Amygdala (tissue), 56 donors: ENCODE measurements around the gene DOHH.

Experiments used
- DNase-seq, 56 donors: peaks; one replicate each; lab custom pipeline; 2025; lab: John Stamatoyannopoulos, UW

DOHH gene

GRCh38 chr19:3481241-3482090, 19.0 kb downstream of the DOHH start:
- no peak for DNase-seq

- DNase-seq, result no peak
These were observed 19.9 kb downstream of the DOHH start, which contains the start of gene SMIM24 for GRCh38 chr19:3480383-3481091. Gene SMIM24, minus strand, starts transcription at chr19:3480525. Its CDS starts 62 bp downstream, at chr19:3480463.

GRCh38 chr19:3479834-3480215, 20.6 kb downstream of the DOHH start:
- DNase-seq, result no peak

DNA sequence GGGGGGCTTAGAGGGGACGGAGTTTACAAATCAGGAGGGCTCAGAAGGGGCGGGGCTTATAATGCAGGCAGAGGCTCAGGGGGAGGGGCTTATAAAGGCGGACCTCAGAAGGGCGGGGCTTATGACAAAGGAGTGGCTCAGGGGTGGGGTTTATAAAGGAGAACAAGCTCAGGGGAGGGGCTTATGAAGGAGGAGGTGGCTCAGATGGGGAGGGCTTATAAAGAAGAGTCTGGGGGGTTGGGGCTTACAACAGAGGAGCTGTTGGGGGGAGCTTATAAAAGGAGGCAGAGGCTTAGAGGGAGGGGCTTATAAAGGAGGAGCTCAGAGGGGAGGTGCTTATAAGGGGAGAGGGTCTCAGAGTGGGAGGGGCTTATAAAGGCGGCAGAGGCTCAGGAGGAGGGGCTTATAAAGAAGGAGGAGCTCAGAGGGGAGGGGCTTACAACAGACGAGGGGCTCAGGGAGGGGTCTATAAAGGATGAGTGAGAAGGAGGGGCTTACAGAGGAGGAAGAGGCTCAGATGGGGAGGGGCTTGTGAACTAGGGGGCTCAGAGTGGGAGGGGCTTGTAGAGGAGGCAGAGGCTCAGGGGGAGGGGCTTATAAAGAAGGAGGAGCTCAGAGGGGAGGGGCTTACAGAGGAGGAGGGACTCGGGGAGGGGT, 21.2 kb downstream of the DOHH start:
- peak in 2 of 56 donors; percentile 25 to 64 for DNase-seq

- DNase-seq, result no peak
These were observed 21.9 kb downstream of the DOHH start for GRCh38 chr19:3478409-3479176.

DNA sequence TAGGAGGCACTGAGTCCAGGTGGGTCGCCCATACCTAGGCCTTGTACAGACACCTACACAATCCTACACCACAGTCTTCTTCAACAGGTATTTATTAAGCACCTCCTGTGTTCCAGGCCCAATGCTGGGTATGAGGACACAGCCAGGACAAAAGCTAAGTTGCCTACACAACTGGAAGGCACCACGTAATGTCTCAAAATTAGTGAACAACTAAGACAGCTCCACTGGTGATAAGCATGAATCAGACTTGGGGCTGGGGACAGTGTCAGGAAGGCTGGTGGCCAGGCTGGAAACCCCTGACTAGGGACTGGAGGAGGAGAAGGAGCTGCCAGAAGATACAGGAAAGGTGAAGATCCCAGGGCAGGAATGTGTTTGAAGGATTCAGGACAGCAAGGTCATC, 22.5 kb downstream of the DOHH start:
- DNase-seq, result no peak

DNA sequence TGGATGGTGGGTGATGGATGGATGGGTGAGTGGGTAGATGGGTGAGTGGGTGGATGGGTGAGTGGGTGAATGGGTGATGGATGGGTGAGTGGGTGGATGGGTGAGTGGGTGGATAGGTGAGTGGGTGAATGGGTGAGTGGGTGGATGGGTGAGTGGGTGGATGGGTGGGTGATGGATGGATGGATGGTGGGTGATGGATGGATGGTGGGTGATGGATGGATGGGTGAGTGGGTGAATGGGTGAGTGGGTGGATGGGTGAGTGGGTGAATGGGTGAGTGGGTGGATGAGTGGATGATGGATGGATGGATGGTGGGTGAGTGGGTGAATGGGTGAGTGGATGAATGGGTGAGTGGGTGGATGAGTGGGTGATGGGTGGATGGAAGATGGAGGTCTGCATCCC, 23.0 kb downstream of the DOHH start:
- no peak for DNase-seq

GRCh38 chr19:3476830-3477229, 23.6 kb downstream of the DOHH start:
- no peak for DNase-seq

- DNase-seq, result no peak
These were observed 25.0 kb downstream of the DOHH start for GRCh38 chr19:3475449-3475848.

DNA sequence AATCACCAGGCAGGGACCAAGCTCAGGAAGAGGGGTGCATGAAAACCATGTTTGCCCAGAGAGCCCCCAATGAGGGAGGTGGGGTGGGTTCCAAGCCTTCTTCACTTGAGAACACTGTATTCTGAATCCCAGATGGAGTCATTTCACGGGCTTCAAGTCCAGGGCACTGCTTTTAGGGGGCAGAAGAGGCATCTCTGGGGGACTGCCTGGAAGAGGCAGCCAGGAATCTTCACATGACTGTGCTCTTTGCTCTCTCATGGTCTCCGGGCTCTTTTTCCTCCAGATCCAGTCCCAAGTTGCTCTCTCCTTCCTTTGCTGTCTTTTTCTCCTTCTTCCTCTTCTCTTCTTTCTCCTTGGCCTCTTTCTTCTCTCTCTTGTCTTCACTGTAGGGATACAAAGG, 25.9 kb downstream of the DOHH start:
- DNase-seq, result no peak

DNA sequence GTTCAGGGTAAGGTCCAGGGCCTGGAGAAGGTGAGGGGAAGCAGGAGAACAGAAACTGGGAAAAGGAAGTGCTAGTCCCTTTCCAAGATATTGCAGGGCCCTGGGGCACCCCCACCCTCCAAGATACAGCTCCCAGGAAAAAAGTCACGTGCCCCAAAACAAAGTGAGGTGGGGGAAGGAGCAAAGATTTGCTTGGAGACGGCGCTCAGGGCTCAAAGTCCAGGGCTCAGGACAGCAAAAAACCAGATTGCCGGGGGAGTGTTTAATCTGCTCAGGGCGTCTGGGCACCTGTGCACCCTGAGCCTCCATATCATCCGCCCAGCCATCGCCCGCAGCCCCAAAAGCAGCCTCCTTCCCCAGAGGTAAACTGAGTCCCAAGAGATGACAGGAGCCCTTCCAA, 26.5 kb downstream of the DOHH start:
- no peak for DNase-seq

DNA sequence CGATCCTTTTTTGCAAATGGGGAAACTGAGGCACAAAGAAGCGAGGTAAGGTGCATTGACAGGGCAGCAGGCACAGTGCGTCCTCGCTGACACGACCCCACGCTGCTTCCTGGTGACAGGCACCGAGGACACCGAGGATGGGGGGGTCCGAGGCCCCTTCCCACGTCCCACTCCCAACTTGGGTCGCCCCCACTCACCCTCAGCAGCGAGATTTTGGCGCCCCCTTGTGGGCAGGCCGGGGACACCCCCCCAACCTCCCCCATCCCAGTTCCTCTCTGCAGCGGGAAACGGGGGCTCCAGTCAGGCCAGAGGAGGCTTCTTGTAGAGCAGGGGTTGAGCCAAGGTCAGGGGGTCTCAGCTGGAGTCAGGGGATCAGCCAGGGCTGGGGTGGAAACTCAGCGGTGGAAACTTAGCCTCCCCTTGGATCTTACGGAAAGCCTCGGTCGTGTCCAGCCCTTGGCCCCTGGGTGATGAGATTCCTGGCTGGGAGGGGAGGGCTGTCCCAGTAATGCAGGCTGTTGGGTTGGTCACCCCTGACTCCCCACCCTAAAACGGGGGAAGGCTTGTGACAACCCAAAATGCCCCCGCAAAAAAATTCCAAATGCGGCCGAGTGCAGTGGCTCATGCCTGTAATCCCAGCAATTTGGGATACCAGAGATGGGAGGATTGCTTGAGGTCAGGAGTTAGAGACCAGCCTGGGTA, 28.4 kb downstream of the DOHH start:
- DNase-seq, result peak in 12 of 56 donors; percentile 3 to 54 (median 21)

DNA sequence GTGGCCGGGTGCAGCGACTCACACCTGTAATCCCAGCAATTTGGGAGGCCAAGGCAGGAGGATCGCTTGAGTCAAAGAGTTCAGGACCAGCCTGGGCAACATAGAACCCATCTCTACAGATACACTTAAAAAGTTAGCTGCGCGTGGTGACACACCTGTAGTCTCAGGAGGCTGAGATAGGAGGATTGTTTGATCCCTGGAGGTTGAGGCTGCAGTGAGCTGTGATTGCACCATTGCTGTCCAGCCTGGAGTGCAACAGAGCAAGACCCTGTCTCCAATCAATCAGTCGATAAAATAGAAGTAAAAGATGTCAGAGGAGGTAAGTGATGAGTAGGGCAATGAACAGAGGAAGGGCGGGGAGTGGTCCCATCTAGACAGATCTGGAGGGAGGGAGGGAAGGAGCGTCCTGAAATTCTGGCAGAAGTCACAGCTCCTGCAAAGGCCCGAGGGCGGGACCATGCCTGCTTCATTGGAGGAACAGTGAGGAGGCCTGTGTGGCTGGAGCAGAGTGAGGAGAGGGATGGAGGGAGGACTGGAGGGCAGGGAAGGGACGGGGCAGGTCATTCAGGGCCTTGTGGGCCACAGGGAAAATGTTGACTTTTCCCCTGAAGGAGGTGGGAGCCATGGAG, 29.9 kb downstream of the DOHH start:
- DNase-seq, result no peak

- DNase-seq, result peak in 1 of 56 donors; percentile 13
These were observed 30.6 kb downstream of the DOHH start for GRCh38 chr19:3469638-3470499.

DNA sequence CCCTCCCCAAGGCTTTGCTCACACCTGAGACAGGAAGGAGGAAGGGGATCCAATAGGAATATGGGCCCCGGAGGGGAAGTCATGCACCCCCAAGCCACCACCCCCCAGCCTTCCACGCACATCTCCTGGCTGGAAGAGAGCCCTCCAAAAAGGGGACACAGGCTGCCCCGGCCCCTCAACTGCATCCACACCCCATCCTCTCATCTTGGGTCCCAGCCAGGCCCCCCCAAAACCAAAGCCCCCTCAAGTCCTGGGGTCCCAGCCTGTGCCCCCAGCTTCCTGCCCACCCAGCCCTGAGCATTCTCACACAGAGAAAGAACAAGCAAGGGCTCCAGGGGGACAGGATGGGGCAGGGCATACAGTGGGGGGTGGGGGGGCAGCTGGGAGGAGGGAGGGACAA, 32.3 kb downstream of the DOHH start:
- no peak for DNase-seq

DNA sequence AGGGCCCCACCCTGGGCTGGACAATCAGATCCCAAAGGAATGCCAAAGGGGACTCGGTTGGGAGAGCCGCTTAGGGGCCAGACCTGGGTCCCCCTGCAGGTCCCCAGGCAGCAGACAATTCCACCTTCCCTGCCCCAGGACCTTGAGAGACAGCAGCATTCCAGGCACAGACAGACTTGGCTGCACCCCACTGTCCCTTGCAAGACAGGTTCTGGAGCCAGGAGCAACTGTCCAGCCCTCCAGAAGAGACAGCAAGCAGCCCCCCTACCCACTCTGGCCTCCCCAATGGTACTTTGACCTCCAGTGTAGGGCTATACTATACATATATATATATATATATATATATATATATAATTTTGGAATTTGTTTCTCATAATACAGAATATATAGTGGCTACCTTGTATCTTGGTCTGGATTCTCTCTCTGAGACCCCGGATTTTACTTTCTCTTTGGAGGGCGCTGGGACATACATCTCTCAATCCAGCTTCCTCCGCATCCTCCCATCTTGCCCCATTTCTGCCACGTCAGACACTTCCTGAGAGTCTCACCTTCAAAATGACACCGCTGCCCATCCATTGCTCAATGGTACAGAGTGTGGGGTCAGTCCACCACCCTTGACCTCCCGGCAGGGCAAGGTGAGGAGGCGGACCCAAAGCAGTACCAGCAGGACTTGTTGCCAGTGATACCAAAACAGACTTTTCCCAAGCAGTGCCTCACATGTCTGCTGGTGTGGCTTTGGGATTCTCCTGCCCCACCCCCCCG, 32.9 kb downstream of the DOHH start:
- DNase-seq, result no peak

- DNase-seq, result peak in 30 of 56 donors; percentile 11 to 70 (median 36)
These were observed 33.8 kb downstream of the DOHH start for GRCh38 chr19:3466635-3467034.

GRCh38 chr19:3465552-3465951, 34.9 kb downstream of the DOHH start:
- DNase-seq, result no peak
